Parathyroid adenoma (tissue), 2 donors: Measurements from ENCODE around the gene REG4.

ENCODE experiments used
- H2AFZ ChIP-seq: fragments of 300-600 bp; sonication (generic); one replicate; pipeline ENCODE4 v1.7.0; 2017; ENCODE audit warnings: antibody characterized with exemption, mild to moderate bottlenecking
- H3K27ac ChIP-seq: fragments of 300-600 bp; sonication (generic); one replicate; pipeline ENCODE4 v1.7.0; 2017
- H3K27me3 ChIP-seq: fragments of 300-600 bp; sonication (generic); one replicate; pipeline ENCODE4 v1.7.0; 2017; ENCODE audit warnings: low read length; ENCODE audit not compliant: control insufficient read depth, insufficient read depth
- H3K36me3 ChIP-seq: fragments of 300-600 bp; sonication (generic); one replicate; pipeline ENCODE4 v1.7.0; 2017; ENCODE audit warnings: low read length; ENCODE audit not compliant: control insufficient read depth, insufficient read depth
- H3K4me1 ChIP-seq: fragments of 300-600 bp; sonication (generic); one replicate; pipeline ENCODE4 v1.7.0; 2017; ENCODE audit warnings: control low read depth
- H3K4me2 ChIP-seq: fragments of 300-600 bp; sonication (generic); one replicate; pipeline ENCODE4 v1.7.0; 2017; ENCODE audit warnings: low read length
- H3K4me3 ChIP-seq: fragments of 300-600 bp; sonication (generic); one replicate; pipeline ENCODE4 v1.7.0; 2017; ENCODE audit warnings: low read depth, low read length
- H3K79me2 ChIP-seq: fragments of 300-600 bp; sonication (generic); one replicate; pipeline ENCODE4 v1.7.0; 2017; ENCODE audit warnings: control low read depth
- H3K9ac ChIP-seq: fragments of 300-600 bp; sonication (generic); one replicate; pipeline ENCODE4 v1.7.0; 2017; ENCODE audit warnings: mild to moderate bottlenecking
- H3K9me3 ChIP-seq: fragments of 300-600 bp; sonication (generic); one replicate; pipeline ENCODE4 v1.7.0; 2017; ENCODE audit warnings: low read length; ENCODE audit not compliant: control insufficient read depth
- TF ChIP-seq, protein P1 (sequence below): fragments of 300-600 bp; sonication (generic); IDR thresholded peaks from one replicate; pipeline ENCODE4 v1.7.0; 2017; ENCODE audit warnings: antibody characterized with exemption, mild to moderate bottlenecking
- donor health status: primary hyperparathyroidism.

REG4 gene

DNA sequence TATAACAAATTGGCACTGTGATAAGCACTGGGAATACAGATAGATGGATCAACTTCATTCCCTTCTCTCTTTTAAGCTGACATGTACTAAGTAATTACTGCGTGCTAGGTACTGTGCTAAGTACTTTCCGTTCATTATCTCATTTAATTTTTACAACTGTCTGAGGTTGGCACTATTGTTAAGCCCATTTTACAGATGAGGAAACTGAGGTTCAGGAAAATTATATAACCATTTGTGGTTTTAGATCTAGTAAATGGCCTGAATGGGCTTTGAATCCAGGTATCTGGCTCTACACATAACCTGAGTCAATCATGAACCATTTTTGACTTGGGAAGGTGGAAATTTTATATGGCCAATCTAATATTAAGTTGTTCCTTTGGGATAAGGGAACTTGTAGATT lies 39.0 kb downstream of the REG4 start:
- H3K79me2 ChIP-seq = no peaks in the 10 kb centered on the region
- H3K4me1 ChIP-seq = peaks cover 37% of the 10 kb centered on the region

DNA sequence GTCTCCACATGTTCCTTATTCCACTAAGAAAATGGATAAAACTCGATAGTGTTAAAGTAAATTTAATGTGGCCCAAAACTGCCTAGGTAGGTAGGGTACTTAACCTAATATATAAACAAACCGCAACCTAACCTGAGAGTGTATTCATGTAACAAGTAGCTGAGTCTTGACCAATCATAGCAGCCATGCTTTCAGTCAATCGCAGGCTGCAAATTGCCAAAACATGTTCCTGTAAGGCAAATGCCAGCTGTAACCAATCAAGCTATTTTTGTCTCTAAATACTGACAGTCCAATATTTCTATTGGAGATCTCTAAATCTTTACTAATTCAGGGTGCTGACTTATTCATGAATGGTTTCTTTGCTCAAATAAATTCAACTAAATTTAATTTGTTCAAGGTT lies 39.5 kb downstream of the REG4 start:
- TF ChIP-seq, protein P1, sequence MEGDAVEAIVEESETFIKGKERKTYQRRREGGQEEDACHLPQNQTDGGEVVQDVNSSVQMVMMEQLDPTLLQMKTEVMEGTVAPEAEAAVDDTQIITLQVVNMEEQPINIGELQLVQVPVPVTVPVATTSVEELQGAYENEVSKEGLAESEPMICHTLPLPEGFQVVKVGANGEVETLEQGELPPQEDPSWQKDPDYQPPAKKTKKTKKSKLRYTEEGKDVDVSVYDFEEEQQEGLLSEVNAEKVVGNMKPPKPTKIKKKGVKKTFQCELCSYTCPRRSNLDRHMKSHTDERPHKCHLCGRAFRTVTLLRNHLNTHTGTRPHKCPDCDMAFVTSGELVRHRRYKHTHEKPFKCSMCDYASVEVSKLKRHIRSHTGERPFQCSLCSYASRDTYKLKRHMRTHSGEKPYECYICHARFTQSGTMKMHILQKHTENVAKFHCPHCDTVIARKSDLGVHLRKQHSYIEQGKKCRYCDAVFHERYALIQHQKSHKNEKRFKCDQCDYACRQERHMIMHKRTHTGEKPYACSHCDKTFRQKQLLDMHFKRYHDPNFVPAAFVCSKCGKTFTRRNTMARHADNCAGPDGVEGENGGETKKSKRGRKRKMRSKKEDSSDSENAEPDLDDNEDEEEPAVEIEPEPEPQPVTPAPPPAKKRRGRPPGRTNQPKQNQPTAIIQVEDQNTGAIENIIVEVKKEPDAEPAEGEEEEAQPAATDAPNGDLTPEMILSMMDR = no peak
- Histone ChIP-seq H3K4me1 (peaks cover 37% of the 10 kb centered on the region), H3K9ac (no peak overlapping the region)

More for the DNA sequence above, 39.0 kb downstream of the REG4 start:
- H2AFZ ChIP-seq = no peak overlapping the region
- TF ChIP-seq, protein P1 = no peak
- H3K9ac ChIP-seq = no peak overlapping the region
- no peak overlapping the region for H3K4me2 ChIP-seq
- H3K36me3 ChIP-seq = no peaks in the 10 kb centered on the region
- H3K4me3 ChIP-seq = no peak overlapping the region
- peak overlapping the region; percentile 11 for H3K27ac ChIP-seq
- H3K27me3 ChIP-seq = no peaks in the 10 kb centered on the region
- no peaks in the 10 kb centered on the region for H3K9me3 ChIP-seq

DNA sequence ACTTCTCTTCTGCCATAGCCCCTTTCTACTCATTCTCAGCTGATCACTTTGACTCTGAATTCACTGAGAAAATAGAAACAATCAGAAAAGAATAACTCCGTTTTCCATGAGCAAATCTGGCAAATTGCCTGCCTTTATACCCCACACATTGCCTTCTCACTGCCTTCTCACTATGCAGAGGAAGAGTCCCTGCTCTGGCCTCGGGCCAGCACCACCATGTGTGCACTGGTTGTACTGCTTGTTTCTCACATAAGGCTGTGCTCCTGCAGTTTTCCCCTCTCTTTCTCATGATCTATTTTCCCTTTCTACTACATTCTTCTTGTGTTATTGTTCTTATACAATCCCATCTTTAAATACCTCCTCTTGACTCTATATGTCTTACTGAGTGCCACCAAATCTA lies 40.2 kb downstream of the REG4 start:
- no peak overlapping the region for H3K9ac ChIP-seq

More for the DNA sequence above, 39.5 kb downstream of the REG4 start:
- Histone ChIP-seq H3K79me2 (no peaks in the 10 kb centered on the region), H3K9me3 (no peaks in the 10 kb centered on the region), H3K4me3 (no peak overlapping the region), H3K4me2 (no peak overlapping the region), H3K27me3 (no peaks in the 10 kb centered on the region), H3K36me3 (no peaks in the 10 kb centered on the region), H2AFZ (no peak overlapping the region), H3K27ac (peak overlapping the region; percentile 11)

DNA sequence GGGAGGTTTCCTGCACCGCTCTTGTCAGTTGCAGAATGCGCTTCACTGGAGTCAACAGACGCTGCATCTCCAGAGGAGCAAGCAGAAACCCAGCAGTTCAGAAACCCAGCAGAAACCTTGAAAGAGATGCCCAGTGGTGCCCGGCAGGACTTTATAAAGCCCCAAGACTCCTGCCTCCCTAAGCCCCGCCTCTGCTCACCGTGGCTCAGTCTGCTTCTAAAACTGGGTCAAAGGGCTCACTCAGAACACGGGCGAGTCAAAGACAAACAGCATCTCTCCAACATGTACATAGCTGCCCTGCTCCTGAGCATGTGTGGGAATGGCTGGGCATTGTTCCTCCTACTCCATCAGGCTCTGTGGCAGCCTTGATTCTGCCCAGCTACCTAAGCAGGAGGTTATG lies 42.5 kb downstream of the REG4 start, which contains the start of gene HMGCS2:
TSS of gene HMGCS2 (minus strand) at position 128 of the 400 bp plus-strand sequence. CDS start at position 67, 61 bp downstream.
- TF ChIP-seq, protein P1 = no peak
- H3K4me3 ChIP-seq = peak within 1 kb of the TSS; percentile 24
- peaks cover 30% of the 10 kb centered on the region for H3K4me1 ChIP-seq
- no peaks in the 10 kb centered on the region for H3K9me3 ChIP-seq
- H3K79me2 ChIP-seq = no peaks in the 10 kb centered on the region
- H3K27ac ChIP-seq = peak within 1 kb of the TSS; percentile 24
- H3K36me3 ChIP-seq = no peaks in the 10 kb centered on the region
- peak within 1 kb of the TSS; percentile 47 for H3K4me2 ChIP-seq
- no peak within 1 kb of the TSS for H3K9ac ChIP-seq
- no peaks in the 10 kb centered on the region for H3K27me3 ChIP-seq
- peak within 1 kb of the TSS; percentile 28 for H2AFZ ChIP-seq

More for the DNA sequence above, 40.2 kb downstream of the REG4 start:
- peak overlapping the region; percentile 22 for H3K27ac ChIP-seq
- no peak overlapping the region for H3K4me3 ChIP-seq
- no peak overlapping the region for H2AFZ ChIP-seq
- H3K79me2 ChIP-seq = no peaks in the 10 kb centered on the region
- TF ChIP-seq, protein P1 = no peak
- no peaks in the 10 kb centered on the region for H3K36me3 ChIP-seq
- H3K4me2 ChIP-seq = peak overlapping the region; percentile 20
- peaks cover 37% of the 10 kb centered on the region for H3K4me1 ChIP-seq
- H3K27me3 ChIP-seq = no peaks in the 10 kb centered on the region
- no peaks in the 10 kb centered on the region for H3K9me3 ChIP-seq

DNA sequence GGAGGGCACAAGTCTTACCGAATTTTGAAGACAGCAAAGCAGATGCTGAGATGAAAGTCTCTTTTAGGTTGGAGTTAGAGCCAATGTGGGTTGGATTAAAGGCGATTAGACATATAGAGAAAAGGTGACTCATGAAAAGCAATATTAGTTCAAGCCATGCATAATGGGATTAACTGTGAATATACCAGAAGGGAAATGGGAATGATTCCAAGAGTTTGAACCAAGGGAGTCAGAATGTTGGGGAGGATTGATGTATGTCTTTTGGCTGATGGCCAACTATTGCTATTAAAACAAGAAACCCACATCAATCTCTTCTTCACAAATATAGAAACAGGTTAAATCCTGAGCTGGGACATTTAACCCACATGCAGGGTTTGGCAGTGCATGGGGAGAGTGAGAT lies 43.8 kb downstream of the REG4 start:
- TF ChIP-seq, protein P1 = no peak
- Histone ChIP-seq H3K9ac (no peak overlapping the region), H3K4me3 (peak overlapping the region; percentile 24)

More for the DNA sequence above, 43.8 kb downstream of the REG4 start:
- Histone ChIP-seq H3K27ac (peak overlapping the region; percentile 54), H3K27me3 (no peaks in the 10 kb centered on the region), H3K36me3 (no peaks in the 10 kb centered on the region), H3K4me1 (peaks cover 20% of the 10 kb centered on the region), H3K79me2 (no peaks in the 10 kb centered on the region), H2AFZ (peak overlapping the region; percentile 42), H3K4me2 (peak overlapping the region; percentile 47), H3K9me3 (no peaks in the 10 kb centered on the region)
